ENCODE results near the gene NACAD.
"Not testable (repeated sequence)": the region's sequence is repeated elsewhere in the genome, so short reads cannot be mapped to it uniquely, and the experiment has no call there.

The NACAD gene

GRCh38 chr7:45116048-45116447 is 27.3 kb upstream of the NACAD start:
- no peak for DNase-seq

- peak in 1 of 2 donors; percentile 21 for DNase-seq
These were observed 26.2 kb upstream of the NACAD start for GRCh38 chr7:45114926-45115325.

GRCh38 chr7:45114257-45114656 is 25.5 kb upstream of the NACAD start:
- not testable (repeated sequence) for DNase-seq

GRCh38 chr7:45112648-45113047 is 23.9 kb upstream of the NACAD start:
- no peak for DNase-seq

GRCh38 chr7:45111298-45112223 is 22.8 kb upstream of the NACAD start, which contains the start of gene TBRG4:
TSS of gene TBRG4 (minus strand) at chr7:45111697. CDS start at chr7:45109237, 2,460 bp downstream.
- DNase-seq: peak; percentile 97 to 98

- no peak for DNase-seq
These were observed 20.1 kb upstream of the NACAD start for GRCh38 chr7:45108863-45109262.

GRCh38 chr7:45107356-45107755 is 18.6 kb upstream of the NACAD start:
- DNase-seq: no peak

GRCh38 chr7:45106820-45107219 is 18.1 kb upstream of the NACAD start:
- DNase-seq: no peak

GRCh38 chr7:45105588-45106188 is 16.9 kb upstream of the NACAD start:
- DNase-seq: no peak

GRCh38 chr7:45104844-45105587 is 16.2 kb upstream of the NACAD start:
- no peak for DNase-seq

GRCh38 chr7:45103958-45104843 is 15.4 kb upstream of the NACAD start:
- DNase-seq: no peak

- DNase-seq: no peak
These were observed 14.3 kb upstream of the NACAD start for GRCh38 chr7:45102785-45103712.

GRCh38 chr7:45101748-45102147 is 13.0 kb upstream of the NACAD start:
- no peak for DNase-seq

GRCh38 chr7:45100761-45101480 is 12.2 kb upstream of the NACAD start:
- DNase-seq: no peak

- no peak for DNase-seq
These were observed 11.4 kb upstream of the NACAD start for GRCh38 chr7:45099891-45100760.

GRCh38 chr7:45098983-45099839 is 10.4 kb upstream of the NACAD start:
- DNase-seq: no peak

- no peak for DNase-seq
These were observed 4.1 kb upstream of the NACAD start for GRCh38 chr7:45092931-45093235.

All from inflammatory macrophage (primary cell).